A549 treated with CpdA at 1 μM for 4 hours (cell line): ENCODE results near the gene LRIT2. TPM values are rescaled to one million over a fixed set of nuclear protein-coding genes. Genes with fewer than 3 reads are reported as not detected.

Source experiments
- total RNA-seq: library from RNA; stranded (reverse); fragments of 200-300 nt; extraction: Qiagen RNA extraction; gene quantifications from 5 replicates; pipeline ENCODE4 v1.2.3, GENCODE V29; 2022; ENCODE audit warnings: low read depth

LRIT2 gene, protein sequence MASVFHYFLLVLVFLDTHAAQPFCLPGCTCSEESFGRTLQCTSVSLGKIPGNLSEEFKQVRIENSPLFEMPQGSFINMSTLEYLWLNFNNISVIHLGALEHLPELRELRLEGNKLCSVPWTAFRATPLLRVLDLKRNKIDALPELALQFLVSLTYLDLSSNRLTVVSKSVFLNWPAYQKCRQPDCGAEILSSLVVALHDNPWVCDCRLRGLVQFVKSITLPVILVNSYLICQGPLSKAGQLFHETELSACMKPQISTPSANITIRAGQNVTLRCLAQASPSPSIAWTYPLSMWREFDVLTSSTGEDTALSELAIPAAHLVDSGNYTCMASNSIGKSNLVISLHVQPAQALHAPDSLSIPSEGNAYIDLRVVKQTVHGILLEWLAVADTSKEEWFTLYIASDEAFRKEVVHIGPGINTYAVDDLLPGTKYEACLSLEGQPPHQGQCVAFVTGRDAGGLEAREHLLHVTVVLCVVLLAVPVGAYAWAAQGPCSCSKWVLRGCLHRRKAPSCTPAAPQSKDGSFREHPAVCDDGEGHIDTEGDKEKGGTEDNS
- not detected in 5 replicates for total RNA-seq

DNA sequence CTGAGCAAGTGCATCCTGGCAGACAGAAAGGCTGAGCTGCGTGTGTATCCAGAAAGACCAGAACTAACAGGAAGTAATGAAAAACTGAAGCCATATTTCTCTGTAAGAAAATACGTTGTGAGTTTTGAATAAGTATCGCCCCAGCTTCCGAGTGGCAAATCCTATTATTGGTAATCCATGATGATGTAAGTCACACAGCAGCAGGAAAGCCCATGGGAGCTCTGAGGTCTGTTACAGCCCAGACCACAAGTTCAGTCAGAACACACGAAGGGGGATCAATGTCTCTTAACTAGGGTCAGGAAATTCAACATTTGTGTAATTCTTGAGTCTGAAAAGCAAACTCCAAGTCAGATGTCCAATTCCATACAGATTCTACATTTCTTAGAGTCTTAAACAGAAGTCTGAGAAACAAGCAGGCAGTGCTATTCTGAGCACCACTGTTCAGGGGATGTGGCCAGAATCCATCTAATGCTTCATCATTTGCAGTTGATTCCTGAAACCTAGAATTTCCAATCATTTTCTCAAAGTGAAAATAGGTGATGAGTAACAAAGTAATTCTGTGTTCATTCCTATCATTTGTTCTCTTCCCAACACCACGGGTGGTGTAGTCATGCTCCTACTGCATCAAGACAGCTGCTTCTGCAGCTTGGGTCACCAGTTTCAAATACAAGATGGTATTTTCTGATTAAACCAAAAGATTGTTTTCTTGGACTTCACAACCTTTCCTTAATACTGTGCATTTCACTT, at the start of gene LRIT2:
TSS of gene LRIT2 (minus strand) at position 118 of the 747 bp plus-strand sequence. CDS start at position 94, 24 bp downstream.

DNA sequence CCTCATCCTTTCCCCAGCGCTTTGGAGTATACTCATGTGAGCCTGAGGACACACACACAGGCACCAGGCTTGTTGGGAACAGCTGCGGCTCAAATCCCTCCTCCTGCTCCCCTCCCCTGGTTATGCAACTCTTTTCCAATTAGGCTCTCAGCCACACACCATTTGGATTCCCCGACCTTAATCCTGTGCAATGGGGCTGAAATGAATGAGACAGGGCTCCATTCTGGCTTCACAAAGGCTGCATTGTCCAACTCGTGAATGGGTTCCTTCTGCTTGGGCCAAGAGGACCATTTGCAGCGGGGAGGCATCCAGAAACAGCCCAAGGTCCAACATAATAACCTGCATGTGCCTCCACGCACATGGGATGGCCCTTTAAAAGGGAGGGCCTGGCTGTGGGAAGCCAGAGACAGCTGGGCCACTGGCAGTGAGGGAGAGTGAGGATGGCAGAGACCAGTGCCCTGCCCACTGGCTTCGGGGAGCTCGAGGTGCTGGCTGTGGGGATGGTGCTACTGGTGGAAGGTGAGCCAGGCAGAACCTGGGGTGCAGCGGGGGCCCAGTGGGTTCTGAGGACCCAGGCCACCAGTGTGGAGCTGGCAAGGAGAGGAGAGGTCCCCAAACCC, 19.4 kb upstream of the LRIT2 start, which contains the start of gene RGR:
TSS of gene RGR (plus strand) at position 403 of the 620 bp plus-strand sequence. CDS start at position 441, 38 bp downstream.

DNA sequence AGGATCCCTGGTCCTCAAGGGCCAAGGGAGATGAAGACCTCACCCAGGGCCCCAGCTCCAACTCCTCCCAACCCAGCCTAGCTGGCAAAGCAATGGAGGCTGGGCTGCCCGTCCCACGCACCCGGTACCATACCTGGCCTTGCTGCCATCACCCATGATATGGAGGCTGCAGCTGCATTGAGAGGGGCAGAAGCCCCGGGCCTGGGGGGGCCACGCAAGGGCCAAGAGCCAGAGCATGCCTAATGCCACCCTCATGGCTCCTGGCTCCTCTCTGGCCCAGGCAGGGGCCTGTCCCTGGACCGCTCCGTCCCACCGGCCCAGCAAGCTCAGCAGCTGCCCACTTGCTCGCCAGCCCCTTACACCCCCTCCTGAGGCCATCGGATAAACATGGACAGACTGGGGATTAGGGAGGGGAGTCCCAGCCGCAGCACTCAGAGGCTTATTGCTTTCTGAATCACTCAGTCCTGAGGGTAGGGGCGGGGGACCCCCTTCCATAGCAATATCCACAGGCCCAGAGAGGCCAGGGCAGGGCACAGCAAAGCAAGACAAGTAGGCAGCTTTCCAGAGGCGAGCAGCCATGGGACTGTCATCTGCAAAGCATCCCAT, 15.9 kb upstream of the LRIT2 start, which contains the start of gene LRIT1:
TSS of gene LRIT1 (minus strand) at position 362 of the 606 bp plus-strand sequence. CDS start at position 255, 107 bp downstream.

DNA sequence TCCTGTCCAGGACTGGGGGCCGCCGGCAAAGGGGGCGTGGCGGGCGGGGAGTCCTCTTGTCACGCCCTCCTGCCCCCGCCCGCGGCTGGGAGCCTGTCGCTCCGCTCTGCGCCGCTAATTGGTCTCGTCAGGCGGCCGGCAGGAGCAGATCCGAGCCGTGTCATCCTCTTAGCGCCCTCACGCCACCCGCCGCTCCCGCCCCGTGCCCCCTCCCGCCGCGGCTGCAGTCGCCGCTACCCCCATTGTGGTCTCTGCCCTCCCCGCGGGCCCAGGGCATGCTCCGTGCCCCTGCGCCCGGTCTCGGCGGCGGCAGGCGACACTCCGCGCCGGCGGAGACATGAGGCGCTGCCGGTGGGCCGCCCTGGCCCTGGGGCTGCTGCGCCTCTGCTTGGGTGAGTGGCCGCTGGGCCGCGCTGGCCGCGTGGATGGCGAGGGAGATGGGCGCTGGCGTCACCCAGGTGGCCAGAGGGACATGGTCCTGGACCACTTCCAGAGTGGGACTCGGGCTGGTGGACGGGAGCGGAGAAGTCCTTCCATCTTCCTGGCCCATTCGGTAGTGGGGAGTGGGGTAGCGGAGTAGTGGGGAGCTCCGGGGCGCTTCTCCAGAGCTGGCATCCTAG, 30.8 kb downstream of the LRIT2 start, which contains the start of gene CDHR1:
TSS of gene CDHR1 (plus strand) at position 114 of the 620 bp plus-strand sequence. CDS start at position 338, 224 bp downstream.

DNA sequence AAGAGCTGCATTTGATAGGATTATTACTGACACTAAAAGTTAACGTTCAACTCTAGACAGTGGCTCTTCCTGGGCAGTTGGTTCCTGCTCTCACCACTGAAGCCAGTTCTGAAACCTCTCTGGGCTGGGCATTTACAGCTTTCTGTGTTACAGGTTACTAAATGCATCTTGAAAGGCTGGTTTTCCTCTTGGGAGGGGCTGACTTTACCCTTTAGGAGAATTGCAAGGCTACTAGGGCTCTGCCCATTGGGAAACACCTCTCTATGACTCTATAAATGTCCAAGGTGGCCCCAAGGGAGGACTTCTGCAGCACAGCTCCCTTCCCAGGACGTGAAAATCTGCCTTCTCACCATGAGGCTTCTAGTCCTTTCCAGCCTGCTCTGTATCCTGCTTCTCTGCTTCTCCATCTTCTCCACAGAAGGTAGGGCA, 51.8 kb downstream of the LRIT2 start, which contains the start of gene GPR15LG:
TSS of gene GPR15LG (plus strand) at position 301 of the 429 bp plus-strand sequence. CDS start at position 352, 51 bp downstream.

Other genes with a start within 250 kb of the LRIT2 start
- 202 to 218 TPM (median 213 TPM) in 5 replicates for gene GHITM, start 86.0 kb downstream of the LRIT2 start, total RNA-seq
- gene GPR15LG, start 51.7 kb downstream of the LRIT2 start, total RNA-seq, result not detected in 5 replicates
- 0.06 to 0.13 TPM (median 0.10 TPM) in 4 of 5 replicates, not detected in the other for gene CDHR1, start 31.0 kb downstream of the LRIT2 start, total RNA-seq
- not detected in 5 replicates for gene LRIT1, start 16.0 kb upstream of the LRIT2 start, total RNA-seq
- not detected in 5 replicates for gene RGR, start 19.5 kb upstream of the LRIT2 start, total RNA-seq
- 8.6 to 13.0 TPM (median 11.5 TPM) in 5 replicates for gene CCSER2, start 103.0 kb upstream of the LRIT2 start, total RNA-seq